ENCODE measurements around the gene ASF1B. TPM values are rescaled to one million over a fixed set of nuclear protein-coding genes. Genes with fewer than 3 reads are reported as not detected.

ASF1B gene
- total RNA-seq, 1 donor from 2014 or later, result 1.7 TPM

- no peak for TF ChIP-seq POLR2A (IDR thresholded peaks at IDR 0.05)
- TF ChIP-seq POLR2AphosphoS5 (IDR thresholded peaks at IDR 0.05; ENCODE audit: insufficient read depth in 1 of 2, low read depth in 1 of 2), result no peak
- TF ChIP-seq CTCF (IDR thresholded peaks at IDR 0.05), result no peak
These were observed 35.3 kb downstream of the ASF1B start for GRCh38 chr19:14101003-14101545.

GRCh38 chr19:14097532-14098151, 38.7 kb downstream of the ASF1B start:
- Histone ChIP-seq H3K36me3 (peaks cover 0 to 45% of the 10 kb centered on the region in 2 donors), H3K27me3 (no peaks in the 10 kb centered on the region), H3K4me1 (no peaks in the 10 kb centered on the region), H3K4me3 (no peak overlapping the region), H3K27ac (no peak overlapping the region), H3K9me3 (peaks cover 3% of the 10 kb centered on the region)
- intact Hi-C loops (cut with DNase I), result no loop called here
- DNase-seq (ENCODE audit: extremely low spot score in 2 of 2), result no peak
- no peak for TF ChIP-seq POLR2A (IDR thresholded peaks at IDR 0.05)
- TF ChIP-seq CTCF (IDR thresholded peaks at IDR 0.05), result no peak
- no peak for TF ChIP-seq POLR2AphosphoS5 (IDR thresholded peaks at IDR 0.05; ENCODE audit: insufficient read depth in 1 of 2, low read depth in 1 of 2)

More at GRCh38 chr19:14101003-14101545, 35.3 kb downstream of the ASF1B start:
- Histone ChIP-seq H3K9me3 (no peaks in the 10 kb centered on the region), H3K36me3 (peaks cover 0 to 54% of the 10 kb centered on the region in 2 donors), H3K4me3 (no peak overlapping the region), H3K27me3 (no peaks in the 10 kb centered on the region), H3K4me1 (no peaks in the 10 kb centered on the region), H3K27ac (no peak overlapping the region)
- intact Hi-C loops (cut with DNase I), result no loop called here
- no peak for DNase-seq (ENCODE audit: extremely low spot score in 2 of 2)

- DNase-seq (ENCODE audit: extremely low spot score in 2 of 2), result no peak
- intact Hi-C loops (cut with DNase I), result no loop called here
- no peaks in the 10 kb centered on the region for H3K27me3 ChIP-seq
- H3K36me3 ChIP-seq, result peaks cover 0 to 33% of the 10 kb centered on the region in 2 donors
- H3K4me1 ChIP-seq, result peaks cover 8% of the 10 kb centered on the region
- H3K9me3 ChIP-seq, result peaks cover 3% of the 10 kb centered on the region
- TF ChIP-seq POLR2AphosphoS5 (IDR thresholded peaks at IDR 0.05; ENCODE audit: insufficient read depth in 1 of 2, low read depth in 1 of 2) (no peak), CTCF (IDR thresholded peaks at IDR 0.05) (no peak), POLR2A (IDR thresholded peaks at IDR 0.05) (no peak)
- H3K27ac ChIP-seq, result no peak overlapping the region
- no peak overlapping the region for H3K4me3 ChIP-seq
These were observed 40.0 kb downstream of the ASF1B start for GRCh38 chr19:14096272-14096992.

GRCh38 chr19:14094854-14095253, 41.5 kb downstream of the ASF1B start:
- no peak for DNase-seq (ENCODE audit: extremely low spot score in 2 of 2)
- H3K4me1 ChIP-seq, result peaks cover 8% of the 10 kb centered on the region
- no peaks in the 10 kb centered on the region for H3K27me3 ChIP-seq
- TF ChIP-seq POLR2AphosphoS5 (IDR thresholded peaks at IDR 0.05; ENCODE audit: insufficient read depth in 1 of 2, low read depth in 1 of 2) (no peak), CTCF (IDR thresholded peaks at IDR 0.05) (no peak), POLR2A (IDR thresholded peaks at IDR 0.05) (no peak)
- peaks cover 3% of the 10 kb centered on the region for H3K9me3 ChIP-seq
- peaks cover 0 to 30% of the 10 kb centered on the region in 2 donors for H3K36me3 ChIP-seq
- intact Hi-C loops (cut with DNase I), result no loop called here
- no peak overlapping the region for H3K27ac ChIP-seq
- no peak overlapping the region for H3K4me3 ChIP-seq
